Spleen (tissue), 7 donors: ENCODE measurements around the gene LRP3.
A peak's percentile ranks its signal among the peaks of the same experiment; 100 is the strongest.

Experiments used
- POLR2A ChIP-seq, 3 donors: fragments of 450-650 bp; IDR thresholded peaks; one replicate each; pipeline ENCODE4 v1.5.1; 2017; ENCODE audit warnings: antibody characterized with exemption in 3 of 3, mild to moderate bottlenecking in 1 of 3
- TF ChIP-seq, protein P1 (sequence below), 11 experiments: fragments of 200-600 bp in 7 of 11; fragments of 450-650 bp in 4 of 11; sonication (generic) in 4 of 11; IDR thresholded peaks in 8 of 11; conservative IDR thresholded peaks in 3 of 11; 1 replicate in 7 of 11; 2 replicates in 4 of 11; pipeline versions ENCODE4 v1.4.0 to v1.8.0; 2016 to 2021; ENCODE audit warnings: antibody characterized with exemption in 11 of 11, inconsistent platforms in 4 of 11, mild to moderate bottlenecking in 1 of 11
- donor health status: DM: no; HTN: no; CAD: no; lungs with moderate emphysema.
- donor health status: DM: no; HTN: no; CAD: no.
- donor health status: DM: no; HTN: no; CAD: no.

DNA sequence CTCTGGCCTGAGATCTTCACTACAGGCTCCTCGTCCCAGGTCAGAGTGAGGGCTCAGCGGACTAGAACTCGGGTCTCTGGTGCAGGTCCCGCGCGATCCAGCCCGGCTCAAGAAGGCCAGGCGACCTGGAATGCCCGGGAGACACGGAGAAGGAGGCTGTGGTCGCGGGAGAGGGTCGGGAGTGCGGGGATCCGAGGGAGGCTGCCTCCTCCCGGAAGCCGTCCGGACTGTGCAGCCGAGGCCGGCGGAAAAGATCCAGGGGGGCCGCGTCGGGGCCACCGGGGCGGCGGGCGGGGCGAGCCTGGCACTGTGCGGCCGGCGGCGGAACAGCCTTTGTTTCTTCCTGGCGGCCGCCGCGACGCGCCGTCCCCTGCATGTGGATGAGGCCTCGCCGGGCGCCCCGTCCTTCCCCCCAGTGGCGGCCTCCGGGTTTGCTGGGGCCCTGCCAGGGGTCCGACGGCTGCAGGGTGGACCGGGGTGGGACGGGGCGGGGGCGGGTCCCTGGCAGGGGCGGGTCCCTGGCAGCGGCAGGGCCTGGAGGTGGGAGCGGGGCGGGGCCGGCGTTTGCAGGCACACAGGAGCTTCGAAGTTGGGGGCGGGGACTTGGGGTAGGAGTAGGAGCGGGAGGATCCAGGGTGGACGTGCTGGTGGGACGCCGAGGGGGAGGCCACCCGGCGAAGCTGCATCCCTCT lies 32.6 kb downstream of the LRP3 start:
- TF ChIP-seq POLR2A (IDR thresholded peaks at IDR 0.05) = no peak
- TF ChIP-seq, protein P1, sequence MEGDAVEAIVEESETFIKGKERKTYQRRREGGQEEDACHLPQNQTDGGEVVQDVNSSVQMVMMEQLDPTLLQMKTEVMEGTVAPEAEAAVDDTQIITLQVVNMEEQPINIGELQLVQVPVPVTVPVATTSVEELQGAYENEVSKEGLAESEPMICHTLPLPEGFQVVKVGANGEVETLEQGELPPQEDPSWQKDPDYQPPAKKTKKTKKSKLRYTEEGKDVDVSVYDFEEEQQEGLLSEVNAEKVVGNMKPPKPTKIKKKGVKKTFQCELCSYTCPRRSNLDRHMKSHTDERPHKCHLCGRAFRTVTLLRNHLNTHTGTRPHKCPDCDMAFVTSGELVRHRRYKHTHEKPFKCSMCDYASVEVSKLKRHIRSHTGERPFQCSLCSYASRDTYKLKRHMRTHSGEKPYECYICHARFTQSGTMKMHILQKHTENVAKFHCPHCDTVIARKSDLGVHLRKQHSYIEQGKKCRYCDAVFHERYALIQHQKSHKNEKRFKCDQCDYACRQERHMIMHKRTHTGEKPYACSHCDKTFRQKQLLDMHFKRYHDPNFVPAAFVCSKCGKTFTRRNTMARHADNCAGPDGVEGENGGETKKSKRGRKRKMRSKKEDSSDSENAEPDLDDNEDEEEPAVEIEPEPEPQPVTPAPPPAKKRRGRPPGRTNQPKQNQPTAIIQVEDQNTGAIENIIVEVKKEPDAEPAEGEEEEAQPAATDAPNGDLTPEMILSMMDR (IDR thresholded peaks at IDR 0.05 in 8 of 11, conservative IDR thresholded peaks at IDR 0.05 in 3 of 11) = peak in 1 of 11 experiments; percentile 11
